Natural killer cell treated with Interleukin-12 subunit alpha and Interleukin-12 subunit beta and Interleukin-15 and Interleukin-18, amount 100 ng/mL, for 72 hours (primary cell): ENCODE results near the gene PTGDS. TPM values are rescaled to one million over a fixed set of nuclear protein-coding genes. Genes with fewer than 3 reads are reported as not detected.
A peak's percentile ranks its signal among the peaks of the same experiment; 100 is the strongest.

Source experiments
- ATAC-seq, 2 donors: fragments of 150-1000 bp; cut with Tn5 transposase in 1 of 2; sonication (Bioruptor Pico), chemical (Tn5 transposase) in 1 of 2; 2 replicates each; pipeline ENCODE4 v1.10.0; 2021
- DNase-seq: peaks from one replicate; pipeline ENCODE4 v3.0.0; 2022; ENCODE audit warnings: low spot score
- H3K27ac Mint-ChIP-seq, 2 donors: 1 replicate in 1 of 2; 2 replicates in 1 of 2; pipeline ENCODE4 v1.8.0; 2022; ENCODE audit warnings: mixed read lengths in 2 of 2, mild to moderate bottlenecking in 1 of 2, moderate library complexity in 1 of 2
- H3K27me3 Mint-ChIP-seq, 2 donors: 1 replicate in 1 of 2; 2 replicates in 1 of 2; pipeline ENCODE4 v1.8.0; 2022; ENCODE audit warnings: mixed read lengths in 2 of 2
- H3K36me3 Mint-ChIP-seq: one replicate; pipeline ENCODE4 v1.8.0; 2022; ENCODE audit warnings: mixed read lengths
- H3K4me1 Mint-ChIP-seq, 2 donors: 1 replicate in 1 of 2; 2 replicates in 1 of 2; pipeline ENCODE4 v1.8.0; 2022; ENCODE audit warnings: low read depth in 2 of 2, mixed read lengths in 2 of 2, mild to moderate bottlenecking in 1 of 2
- H3K4me3 Mint-ChIP-seq: one replicate; pipeline ENCODE4 v1.8.0; 2022; ENCODE audit warnings: mixed read lengths
- H3K9me3 Mint-ChIP-seq: 2 replicates; pipeline ENCODE4 v1.8.0; 2022; ENCODE audit warnings: mixed read lengths
- total RNA-seq, 2 donors: library from RNA; stranded (reverse); gene quantifications; one replicate each; pipeline ENCODE4 v1.2.3, GENCODE V29; 2022

PTGDS gene
- total RNA-seq, 2 donors from 2014 or later: 1.7 to 4.4 TPM

- peaks cover 19% of the 10 kb centered on the region in 2 donors for H3K4me1 Mint-ChIP-seq
- peak overlapping the region; percentile 73 for H3K4me3 Mint-ChIP-seq
- H3K27ac Mint-ChIP-seq: peak overlapping the region; percentile 43 to 91
- no peaks in the 10 kb centered on the region for H3K27me3 Mint-ChIP-seq
- H3K36me3 Mint-ChIP-seq: no peaks in the 10 kb centered on the region
- ATAC-seq: peak; percentile 39 to 52
- no peak for DNase-seq
- H3K9me3 Mint-ChIP-seq: no peaks in the 10 kb centered on the region
Observed at GRCh38 chr9:136965771-136966484, 11.4 kb upstream of the PTGDS start.

DNA sequence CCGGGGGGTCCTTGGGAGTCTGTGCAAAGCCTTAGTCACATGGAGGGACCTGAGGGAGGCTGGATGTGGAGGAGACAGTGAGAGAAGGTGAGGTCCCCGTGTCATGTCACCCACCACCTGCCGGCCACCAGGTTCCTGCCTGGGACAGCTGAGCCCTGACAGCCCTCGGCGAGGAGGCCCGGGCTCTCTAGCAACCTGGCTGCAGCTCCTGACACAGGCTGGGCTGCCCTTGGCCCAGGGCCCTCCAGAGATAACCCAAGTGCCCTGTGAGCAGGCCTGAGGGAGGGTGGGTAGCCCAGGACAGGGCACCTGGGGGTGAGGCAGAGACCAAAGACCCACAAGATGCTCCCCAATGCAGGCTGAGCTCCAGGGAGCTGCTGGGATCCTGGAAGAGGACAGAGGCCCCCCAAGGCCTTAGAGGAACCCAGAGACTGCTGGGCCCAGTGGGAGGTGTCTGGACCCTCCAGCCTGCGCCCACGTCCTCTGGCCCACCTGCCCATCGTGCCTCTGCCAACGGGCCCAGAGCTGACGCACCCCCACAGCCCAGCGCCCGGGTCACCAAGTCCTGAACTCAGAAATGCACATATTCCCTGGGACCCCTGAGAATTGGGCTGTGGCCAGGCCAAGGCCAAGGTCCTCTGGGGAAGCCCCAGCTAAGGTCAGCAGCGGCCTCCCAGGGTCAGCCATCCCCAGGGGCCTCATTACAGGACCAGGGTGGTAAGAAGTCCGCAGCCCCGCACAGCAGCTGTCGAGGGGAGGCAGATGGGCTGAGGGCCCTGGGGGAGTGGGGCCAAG, 8.8 kb upstream of the PTGDS start:
- no peaks in the 10 kb centered on the region for H3K36me3 Mint-ChIP-seq
- H3K27ac Mint-ChIP-seq: no peak overlapping the region
- no peak for ATAC-seq
- DNase-seq: no peak
- no peaks in the 10 kb centered on the region for H3K27me3 Mint-ChIP-seq
- no peak overlapping the region for H3K4me3 Mint-ChIP-seq
- H3K9me3 Mint-ChIP-seq: no peaks in the 10 kb centered on the region
- peaks cover 7 to 11% of the 10 kb centered on the region in 2 donors for H3K4me1 Mint-ChIP-seq

- Mint-ChIP-seq H3K36me3 (no peaks in the 10 kb centered on the region), H3K4me1 (peaks cover 7 to 11% of the 10 kb centered on the region in 2 donors), H3K27me3 (no peaks in the 10 kb centered on the region), H3K27ac (no peak overlapping the region), H3K4me3 (no peak overlapping the region), H3K9me3 (no peaks in the 10 kb centered on the region)
- ATAC-seq (no peak), DNase-seq (no peak)
Observed at GRCh38 chr9:136969150-136969549, 8.2 kb upstream of the PTGDS start.

DNA sequence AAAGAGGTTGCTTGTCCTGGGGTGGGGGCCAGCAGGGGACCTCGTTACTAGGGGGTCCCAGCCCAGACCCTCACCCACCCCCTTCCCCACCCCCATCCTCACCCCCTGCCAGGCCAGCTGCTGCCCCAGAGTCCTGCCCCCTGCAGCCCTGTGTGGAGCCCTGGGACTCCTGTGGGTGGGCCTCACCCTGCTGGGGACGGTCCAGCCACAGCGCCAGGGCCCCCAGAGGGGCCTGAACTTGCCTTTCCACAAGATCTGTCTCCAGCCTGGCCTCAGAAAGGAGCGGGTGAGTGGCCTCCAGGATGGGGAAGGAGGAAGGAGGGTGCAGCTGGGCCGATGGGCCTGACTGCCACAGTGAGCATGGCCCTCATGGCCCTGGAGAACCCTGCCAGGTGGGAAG, 7.5 kb upstream of the PTGDS start:
- DNase-seq: no peak
- H3K36me3 Mint-ChIP-seq: no peaks in the 10 kb centered on the region
- H3K4me3 Mint-ChIP-seq: no peak overlapping the region
- peaks cover 7 to 11% of the 10 kb centered on the region in 2 donors for H3K4me1 Mint-ChIP-seq
- H3K27me3 Mint-ChIP-seq: no peaks in the 10 kb centered on the region
- no peaks in the 10 kb centered on the region for H3K9me3 Mint-ChIP-seq
- no peak overlapping the region for H3K27ac Mint-ChIP-seq
- no peak for ATAC-seq

- ATAC-seq (no peak), DNase-seq (no peak)
- Mint-ChIP-seq H3K4me1 (peaks cover 11 to 14% of the 10 kb centered on the region in 2 donors), H3K4me3 (no peak overlapping the region), H3K36me3 (no peaks in the 10 kb centered on the region), H3K27ac (no peak overlapping the region), H3K27me3 (no peaks in the 10 kb centered on the region), H3K9me3 (no peaks in the 10 kb centered on the region)
Observed at GRCh38 chr9:136970361-136970760, 6.9 kb upstream of the PTGDS start.

DNA sequence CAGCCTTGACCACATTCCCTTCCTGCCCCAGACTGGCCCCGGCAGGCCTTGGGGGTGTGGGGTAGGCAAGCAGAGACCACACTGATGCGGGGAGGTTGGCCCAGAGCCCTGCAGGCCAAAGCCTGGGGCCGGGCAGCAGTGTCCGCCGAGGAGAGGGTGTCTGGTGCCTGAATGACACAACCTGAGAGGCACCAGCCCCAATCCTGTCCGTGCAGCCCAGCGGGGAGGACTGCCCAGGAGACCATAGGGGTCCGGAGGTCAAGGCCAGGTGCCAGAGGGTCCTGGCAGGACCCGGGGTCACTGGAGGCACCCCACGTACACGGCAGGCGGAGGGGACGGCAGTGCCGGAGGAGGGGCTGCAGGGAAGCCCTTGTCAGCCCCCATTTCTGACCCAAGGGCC, 5.6 kb upstream of the PTGDS start:
- H3K4me1 Mint-ChIP-seq: peaks cover 6 to 13% of the 10 kb centered on the region in 2 donors
- H3K27me3 Mint-ChIP-seq: no peaks in the 10 kb centered on the region
- DNase-seq (no peak), ATAC-seq (no peak)
- no peak overlapping the region for H3K27ac Mint-ChIP-seq
- H3K36me3 Mint-ChIP-seq: no peaks in the 10 kb centered on the region
- H3K4me3 Mint-ChIP-seq: no peak overlapping the region
- H3K9me3 Mint-ChIP-seq: no peaks in the 10 kb centered on the region

GRCh38 chr9:136972335-136972734, 5.0 kb upstream of the PTGDS start:
- Mint-ChIP-seq H3K9me3 (no peaks in the 10 kb centered on the region), H3K4me1 (peaks cover 6 to 13% of the 10 kb centered on the region in 2 donors), H3K27me3 (no peaks in the 10 kb centered on the region), H3K27ac (no peak overlapping the region), H3K4me3 (no peak overlapping the region), H3K36me3 (no peaks in the 10 kb centered on the region)
- ATAC-seq (no peak), DNase-seq (no peak)

- Mint-ChIP-seq H3K36me3 (no peaks in the 10 kb centered on the region), H3K4me1 (peaks cover 6 to 13% of the 10 kb centered on the region in 2 donors), H3K4me3 (no peak overlapping the region), H3K27me3 (no peaks in the 10 kb centered on the region), H3K9me3 (no peaks in the 10 kb centered on the region), H3K27ac (no peak overlapping the region)
- no peak for DNase-seq
- ATAC-seq: no peak
Observed at GRCh38 chr9:136972743-136973142, 4.6 kb upstream of the PTGDS start.

DNA sequence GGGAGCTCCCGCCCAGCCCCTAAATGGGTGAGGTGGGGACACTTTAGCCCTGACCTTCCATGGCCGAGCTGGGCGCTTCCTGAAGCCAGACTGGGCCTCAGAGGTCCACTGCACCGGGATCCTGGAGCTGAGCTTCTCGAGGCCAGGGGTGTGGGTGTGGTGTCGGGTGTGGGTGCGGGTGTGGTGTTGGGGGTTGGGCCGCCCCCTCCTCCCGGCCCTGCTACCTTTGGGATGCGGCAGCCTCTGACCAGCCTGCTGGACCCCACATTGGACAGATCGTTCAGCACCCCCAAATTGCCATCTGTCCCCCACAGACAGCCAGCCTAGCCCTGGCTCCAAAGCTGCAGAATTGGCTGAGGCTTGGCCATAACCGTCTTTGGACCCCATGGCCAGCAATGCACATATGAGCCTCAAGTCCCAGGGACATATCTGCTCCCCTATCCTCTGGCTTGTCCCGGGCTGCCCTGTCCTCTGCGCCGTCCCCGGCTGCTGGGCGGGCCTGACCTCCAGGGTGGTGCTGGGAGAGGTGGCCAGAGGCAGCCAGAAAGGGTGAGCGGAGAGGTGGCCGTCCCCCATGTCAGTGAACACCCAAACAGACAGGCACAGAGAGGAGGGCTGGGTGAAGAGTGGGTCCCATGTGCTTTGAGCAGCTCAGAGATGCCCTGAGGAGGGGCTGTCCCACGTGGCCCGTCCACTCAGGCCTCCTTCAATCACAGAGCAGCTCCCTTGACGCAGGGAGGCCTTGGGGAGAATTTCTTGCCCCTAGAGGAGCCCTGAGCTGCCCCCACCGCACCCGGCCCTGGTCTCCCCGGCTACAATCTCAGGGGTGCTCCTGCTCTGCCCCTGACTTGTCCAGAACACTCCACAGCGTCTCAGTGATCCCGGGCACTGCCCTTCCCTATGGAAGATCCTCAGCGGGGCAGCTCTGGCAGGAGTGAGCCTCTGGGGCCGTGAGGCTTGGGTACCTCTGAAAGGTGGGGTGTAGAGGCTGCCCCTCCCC, 3.4 kb upstream of the PTGDS start:
- peaks cover 6 to 13% of the 10 kb centered on the region in 2 donors for H3K4me1 Mint-ChIP-seq
- H3K9me3 Mint-ChIP-seq: no peaks in the 10 kb centered on the region
- H3K27ac Mint-ChIP-seq: no peak overlapping the region
- H3K36me3 Mint-ChIP-seq: no peaks in the 10 kb centered on the region
- DNase-seq (no peak), ATAC-seq (no peak)
- H3K4me3 Mint-ChIP-seq: no peak overlapping the region
- H3K27me3 Mint-ChIP-seq: no peaks in the 10 kb centered on the region

- peak overlapping the region; percentile 63 for H3K4me3 Mint-ChIP-seq
- H3K27me3 Mint-ChIP-seq: no peaks in the 10 kb centered on the region
- peak overlapping the region; percentile 58 to 72 for H3K27ac Mint-ChIP-seq
- ATAC-seq (no peak), DNase-seq (no peak)
- peaks cover 6 to 13% of the 10 kb centered on the region in 2 donors for H3K4me1 Mint-ChIP-seq
- H3K9me3 Mint-ChIP-seq: no peaks in the 10 kb centered on the region
- H3K36me3 Mint-ChIP-seq: no peaks in the 10 kb centered on the region
Observed at GRCh38 chr9:136974817-136975535, 2.3 kb upstream of the PTGDS start.

DNA sequence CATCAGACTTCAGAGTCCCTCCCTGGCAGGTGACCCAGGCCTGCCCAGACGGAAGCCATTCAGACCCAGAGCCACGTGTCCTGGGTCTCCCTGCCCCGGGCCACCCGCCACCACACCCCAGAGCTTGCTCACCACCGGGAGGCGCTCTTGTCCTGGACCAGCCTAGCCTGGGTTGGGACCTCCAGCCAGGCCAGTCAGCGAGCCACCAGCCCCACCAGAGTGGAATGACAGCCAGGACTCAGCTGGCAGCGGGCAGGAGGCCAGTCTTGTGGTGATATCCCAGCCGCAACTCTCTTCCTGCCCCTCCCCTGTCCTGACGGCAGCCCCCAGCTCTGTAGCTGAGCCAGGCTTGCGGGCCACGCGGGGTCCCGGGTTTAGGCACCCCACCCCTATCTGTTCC, 1.7 kb upstream of the PTGDS start:
- DNase-seq: no peak
- peaks cover 6 to 13% of the 10 kb centered on the region in 2 donors for H3K4me1 Mint-ChIP-seq
- ATAC-seq: peak; percentile 39 to 46
- H3K36me3 Mint-ChIP-seq: no peaks in the 10 kb centered on the region
- no peaks in the 10 kb centered on the region for H3K27me3 Mint-ChIP-seq
- no peaks in the 10 kb centered on the region for H3K9me3 Mint-ChIP-seq
- H3K4me3 Mint-ChIP-seq: peak overlapping the region; percentile 63
- peak overlapping the region; percentile 58 to 72 for H3K27ac Mint-ChIP-seq

GRCh38 chr9:136977649-136978072, 357 bp downstream of the PTGDS start:
- Mint-ChIP-seq H3K9me3 (no peaks in the 10 kb centered on the region), H3K36me3 (no peaks in the 10 kb centered on the region), H3K4me3 (peak overlapping the region; percentile 52), H3K27me3 (no peaks in the 10 kb centered on the region), H3K27ac (no peak overlapping the region), H3K4me1 (peaks cover 6 to 13% of the 10 kb centered on the region in 2 donors)
- no peak for DNase-seq
- ATAC-seq: no peak
